ENCODE data around the gene POLR2L.

Gene POLR2L

GRCh38 chr11:831118-831864 is 11.0 kb downstream of the POLR2L start:
- ATAC-seq: no peak
- TF ChIP-seq TCF4 (CRISPR knock-in tag; IDR thresholded peaks at IDR 0.05; ENCODE audit: borderline replicate concordance) (no peak), ZC3H10 (CRISPR knock-in tag; IDR thresholded peaks at IDR 0.05) (no peak), POU6F1 (CRISPR knock-in tag; IDR thresholded peaks at IDR 0.05; ENCODE audit: borderline replicate concordance, low read depth) (no peak), BACH2 (CRISPR knock-in tag; IDR thresholded peaks at IDR 0.05; ENCODE audit: borderline replicate concordance) (no peak), ZNF70 (CRISPR knock-in tag; IDR thresholded peaks at IDR 0.05) (no peak), SNAI2 (CRISPR knock-in tag; IDR thresholded peaks at IDR 0.05) (no peak), PATZ1 (CRISPR knock-in tag; IDR thresholded peaks at IDR 0.05; ENCODE audit: borderline replicate concordance) (no peak; the same call in 1 of the 2 replicates), ISL1 (CRISPR knock-in tag; IDR thresholded peaks at IDR 0.05) (no peak), TSHZ2 (CRISPR knock-in tag; IDR thresholded peaks at IDR 0.05) (no peak), ARNTL (CRISPR knock-in tag; IDR thresholded peaks at IDR 0.05; ENCODE audit: borderline replicate concordance, low read depth) (no peak), OSR1 (CRISPR knock-in tag; IDR thresholded peaks at IDR 0.05) (no peak), ESRRG (CRISPR knock-in tag; IDR thresholded peaks at IDR 0.05) (no peak), TOX (CRISPR knock-in tag; IDR thresholded peaks at IDR 0.05; ENCODE audit: borderline replicate concordance) (no peak), CSRNP3 (CRISPR knock-in tag; IDR thresholded peaks at IDR 0.05) (no peak)

- ATAC-seq: peak; percentile 21
- TF ChIP-seq GLIS3 (CRISPR knock-in tag; IDR thresholded peaks at IDR 0.05) (no peak), ZFP30 (CRISPR knock-in tag; IDR thresholded peaks at IDR 0.05) (no peak), ZNF565 (CRISPR knock-in tag; conservative IDR thresholded peaks at IDR 0.05; ENCODE audit: low read depth) (no peak), ZNF8 (CRISPR knock-in tag; IDR thresholded peaks at IDR 0.05) (no peak), ARNTL (CRISPR knock-in tag; IDR thresholded peaks at IDR 0.05; ENCODE audit: borderline replicate concordance, low read depth) (no peak), CSRNP3 (CRISPR knock-in tag; IDR thresholded peaks at IDR 0.05) (no peak), OSR1 (CRISPR knock-in tag; IDR thresholded peaks at IDR 0.05) (no peak), POU6F1 (CRISPR knock-in tag; IDR thresholded peaks at IDR 0.05; ENCODE audit: borderline replicate concordance, low read depth) (no peak)
Observed at GRCh38 chr11:830295-831117, 11.8 kb downstream of the POLR2L start.

All from SK-N-SH treated with all-trans-retinoic acid at 6 μM for 48 hours (cell line).